Mucosa of rectum (tissue), 2 donors: ENCODE results near the gene SMU1.

Experiments used
- H3K27ac ChIP-seq, 2 donors: one replicate each; pipeline ENCODE4 v1.7.0; 2013; ENCODE audit warnings: inconsistent platforms in 2 of 2, low read depth in 2 of 2, low read length in 2 of 2
- H3K27me3 ChIP-seq, 2 donors: one replicate each; pipeline ENCODE4 v1.7.0; 2013; ENCODE audit warnings: low read length in 2 of 2; ENCODE audit not compliant: control insufficient read depth in 2 of 2, insufficient read depth in 2 of 2
- H3K36me3 ChIP-seq, 2 donors: one replicate each; pipeline ENCODE4 v1.7.0; 2013; ENCODE audit warnings: low read length in 2 of 2; ENCODE audit not compliant: control insufficient read depth in 2 of 2, insufficient read depth in 2 of 2
- H3K4me1 ChIP-seq, 2 donors: one replicate each; pipeline ENCODE4 v1.7.0; 2013; ENCODE audit warnings: low read length in 2 of 2, mild to moderate bottlenecking in 1 of 2; ENCODE audit not compliant: control insufficient read depth in 2 of 2, insufficient read depth in 2 of 2
- H3K4me3 ChIP-seq, 2 donors: one replicate each; pipeline ENCODE4 v1.7.0; 2013; ENCODE audit warnings: low read length in 2 of 2
- H3K9ac ChIP-seq, 2 donors: one replicate each; pipeline ENCODE4 v1.7.0; 2013; ENCODE audit warnings: low read length in 2 of 2, low read depth in 1 of 2, mild to moderate bottlenecking in 1 of 2
- H3K9me3 ChIP-seq, 2 donors: one replicate each; pipeline ENCODE4 v1.7.0; 2013; ENCODE audit warnings: low read length in 2 of 2; ENCODE audit not compliant: control insufficient read depth in 2 of 2
- donor health status: healthy.
- donor health status: Normal muscosa, but diverticular disease.

The SMU1 gene

GRCh38 chr9:33076046-33077004, at the start of gene SMU1:
SMU1 (minus strand) TSS chr9:33076674; CDS start chr9:33076608, 66 bp downstream.
- Histone ChIP-seq H3K4me1 (peaks cover 10 to 11% of the 10 kb centered on the region in 2 donors), H3K9ac (peak within 1 kb of the TSS; percentile 93 to 95), H3K27me3 (no peaks in the 10 kb centered on the region), H3K27ac (peak within 1 kb of the TSS; percentile 88 to 91), H3K36me3 (peaks cover 4 to 19% of the 10 kb centered on the region in 2 donors), H3K4me3 (peak within 1 kb of the TSS; percentile 94 to 95), H3K9me3 (no peaks in the 10 kb centered on the region)

- peaks cover 9 to 40% of the 10 kb centered on the region in 2 donors for H3K36me3 ChIP-seq
- no peaks in the 10 kb centered on the region for H3K9me3 ChIP-seq
- peak overlapping the region in 1 of 2 donors; percentile 28 for H3K27ac ChIP-seq
- peaks cover 26 to 27% of the 10 kb centered on the region in 2 donors for H3K4me1 ChIP-seq
- no peaks in the 10 kb centered on the region for H3K27me3 ChIP-seq
- no peak overlapping the region for H3K4me3 ChIP-seq
- no peak overlapping the region for H3K9ac ChIP-seq
Measured at GRCh38 chr9:33125461-33125860, 49.0 kb upstream of the SMU1 start.

GRCh38 chr9:33124751-33125381, 48.4 kb upstream of the SMU1 start:
- no peak overlapping the region for H3K9ac ChIP-seq
- no peak overlapping the region for H3K27ac ChIP-seq
- H3K4me1 ChIP-seq = peaks cover 20 to 21% of the 10 kb centered on the region in 2 donors

GRCh38 chr9:33124046-33124445, 47.6 kb upstream of the SMU1 start:
- Histone ChIP-seq H3K36me3 (peaks cover 18 to 39% of the 10 kb centered on the region in 2 donors), H3K4me3 (no peak overlapping the region), H3K27ac (no peak overlapping the region)

More at GRCh38 chr9:33124751-33125381, 48.4 kb upstream of the SMU1 start:
- peaks cover 13 to 40% of the 10 kb centered on the region in 2 donors for H3K36me3 ChIP-seq
- H3K9me3 ChIP-seq = no peaks in the 10 kb centered on the region
- no peaks in the 10 kb centered on the region for H3K27me3 ChIP-seq
- no peak overlapping the region for H3K4me3 ChIP-seq

GRCh38 chr9:33123407-33124031, 47.0 kb upstream of the SMU1 start:
- H3K4me3 ChIP-seq = no peak overlapping the region

More at GRCh38 chr9:33124046-33124445, 47.6 kb upstream of the SMU1 start:
- Histone ChIP-seq H3K4me1 (peaks cover 12 to 13% of the 10 kb centered on the region in 2 donors), H3K9ac (no peak overlapping the region), H3K27me3 (no peaks in the 10 kb centered on the region), H3K9me3 (no peaks in the 10 kb centered on the region)

GRCh38 chr9:33120620-33121019, 44.1 kb upstream of the SMU1 start:
- Histone ChIP-seq H3K4me3 (no peak overlapping the region), H3K9me3 (no peaks in the 10 kb centered on the region), H3K27ac (no peak overlapping the region), H3K36me3 (peaks cover 14 to 24% of the 10 kb centered on the region in 2 donors), H3K4me1 (peaks cover 2% of the 10 kb centered on the region in 2 donors), H3K9ac (no peak overlapping the region), H3K27me3 (no peaks in the 10 kb centered on the region)

More at GRCh38 chr9:33123407-33124031, 47.0 kb upstream of the SMU1 start:
- Histone ChIP-seq H3K9me3 (no peaks in the 10 kb centered on the region), H3K36me3 (peaks cover 18 to 35% of the 10 kb centered on the region in 2 donors), H3K9ac (no peak overlapping the region), H3K27me3 (no peaks in the 10 kb centered on the region), H3K27ac (no peak overlapping the region), H3K4me1 (peaks cover 7 to 12% of the 10 kb centered on the region in 2 donors)

GRCh38 chr9:33117796-33118195, 41.3 kb upstream of the SMU1 start:
- Histone ChIP-seq H3K4me1 (no peaks in the 10 kb centered on the region), H3K27ac (no peak overlapping the region), H3K27me3 (no peaks in the 10 kb centered on the region), H3K9ac (no peak overlapping the region), H3K4me3 (no peak overlapping the region), H3K36me3 (peaks cover 32 to 34% of the 10 kb centered on the region in 2 donors), H3K9me3 (no peaks in the 10 kb centered on the region)

GRCh38 chr9:33117306-33117705, 40.8 kb upstream of the SMU1 start:
- no peaks in the 10 kb centered on the region for H3K4me1 ChIP-seq
- H3K27ac ChIP-seq = peak overlapping the region in 1 of 2 donors; percentile 19
- no peaks in the 10 kb centered on the region for H3K9me3 ChIP-seq
- no peak overlapping the region for H3K9ac ChIP-seq
- H3K4me3 ChIP-seq = no peak overlapping the region
- H3K27me3 ChIP-seq = no peaks in the 10 kb centered on the region
- peaks cover 32 to 37% of the 10 kb centered on the region in 2 donors for H3K36me3 ChIP-seq

GRCh38 chr9:33116860-33117259, 40.4 kb upstream of the SMU1 start:
- peaks cover 32 to 41% of the 10 kb centered on the region in 2 donors for H3K36me3 ChIP-seq
- no peaks in the 10 kb centered on the region for H3K9me3 ChIP-seq
- H3K4me3 ChIP-seq = no peak overlapping the region
- H3K27me3 ChIP-seq = no peaks in the 10 kb centered on the region
- H3K9ac ChIP-seq = no peak overlapping the region
- H3K27ac ChIP-seq = peak overlapping the region in 1 of 2 donors; percentile 19
- H3K4me1 ChIP-seq = no peaks in the 10 kb centered on the region
